Adrenal gland (tissue), 12 donors: ENCODE measurements around the gene DLGAP3. TPM values are rescaled to one million over a fixed set of nuclear protein-coding genes. Genes with fewer than 3 reads are reported as not detected.

ENCODE experiments used
- DNase-seq, 7 donors: peaks; one replicate each; pipeline ENCODE4 v3.0.0-alpha.2; 2019 to 2020
- H3K27ac ChIP-seq, 5 donors: fragments of 200-600 bp; sonication (generic) in 4 of 5; 1 replicate in 3 of 5; 2 replicates in 2 of 5; pipeline versions ENCODE4 v1.5.1 to v1.8.0; 2016 to 2020; ENCODE audit warnings: mild to moderate bottlenecking in 1 of 5
- H3K27me3 ChIP-seq: fragments of 200-600 bp; 2 replicates; pipeline ENCODE4 v1.8.0; 2021
- H3K36me3 ChIP-seq, 2 donors: fragments of 200-600 bp; replicated peaks in 1 of 2; 1 replicate in 1 of 2; 2 replicates in 1 of 2; pipeline versions ENCODE4 v1.5.1 to v1.8.0; 2018 to 2022
- H3K4me1 ChIP-seq, 2 donors: fragments of 200-600 bp; replicated peaks in 1 of 2; 1 replicate in 1 of 2; 2 replicates in 1 of 2; pipeline versions ENCODE4 v1.5.1 to v1.8.0; 2018 to 2021
- H3K4me3 ChIP-seq, 4 donors: fragments of 200-600 bp; sonication (generic) in 3 of 4; one replicate each; pipeline ENCODE4 v1.5.1; 2016 to 2018
- H3K9me3 ChIP-seq, 3 donors: fragments of 200-600 bp; sonication (generic) in 1 of 3; replicated peaks in 1 of 3; 1 replicate in 2 of 3; 2 replicates in 1 of 3; pipeline versions ENCODE4 v1.5.1 to v1.8.0; 2016 to 2021
- CTCF ChIP-seq, 6 experiments: fragments of 450-650 bp in 4 of 6; fragments of 200-600 bp in 2 of 6; sonication (generic) in 1 of 6; IDR thresholded peaks; 1 replicate in 5 of 6; 2 replicates in 1 of 6; pipeline versions ENCODE4 v1.5.1 to v1.8.0; 2016 to 2021; ENCODE audit warnings: antibody characterized with exemption in 6 of 6, mild to moderate bottlenecking in 2 of 6, moderate library complexity in 1 of 6
- POLR2A ChIP-seq, 2 donors: fragments of 450-650 bp; IDR thresholded peaks; one replicate each; pipeline ENCODE4 v1.6.1; 2017; ENCODE audit warnings: antibody characterized with exemption in 2 of 2, mild to moderate bottlenecking in 2 of 2, moderate library complexity in 1 of 2
- WGBS, 4 donors: extraction: QIAGEN DNeasy Blood & Tissue Kit in 2 of 4; methylation state at CpG; one replicate each; pipeline versions ENCODE4 v1.1.5 to v1.1.7; 2013 to 2017; 5-methylcytosine and 5-hydroxymethylcytosine counted together
- intact Hi-C, 2 donors: fragments of 100-400 bp; cut with DNase I; formaldehyde crosslinking; loops; one replicate each; pipeline versions ENCODE4 v1.14.1 to v1.15.0; 2022 to 2023
- polyA plus RNA-seq, 3 donors: library from polyadenylated mRNA; stranded (reverse); fragments of 200-250 nt in 2 of 3; fragments of 350-450 nt in 1 of 3; fragmentation: Illumina TruSeq in 1 of 3; extraction: RNeasy Lipid Tissue Mini Kit (QIAGEN cat#74804) in 1 of 3; gene quantifications; one replicate each; pipeline ENCODE4 v1.2.3, GENCODE V29; 2013 to 2014
- total RNA-seq, 9 donors: library from RNA; depleted of rRNA in 4 of 9; stranded (reverse); fragments of >200 nt in 4 of 9; fragments of 120-200 nt in 1 of 9; fragmentation: NEBNext Ultra II Directional in 1 of 9; extraction: Animal tissue kit (Norgen Biotek cat#: 25700) in 1 of 9; gene quantifications; one replicate each; pipeline versions ENCODE4 v1.1.0 to v1.2.4, GENCODE V29; 2013 to 2023
- donor health status: healthy with polysubstance abuse.
- donor health status: Bipolar disorder and iron deficiency.
- donor health status: DM: yes; HTN: yes; CAD: no.
- donor health status: DM: no; HTN: no; CAD: no.
- donor health status: DM: no; HTN: no; CAD: no.
- donor health status: DM: yes; HTN: yes; CAD: no.

The DLGAP3 gene
- total and polyA plus RNA-seq, 12 donors = 0.13 to 1.6 (median 0.47) TPM

GRCh38 chr1:34858901-34859445, 70.5 kb downstream of the DLGAP3 start:
- intact Hi-C loops = no loop called here
- DNase-seq = peak; percentile 57 to 84 (median 79)
- peak overlapping the region; percentile 80 to 98 (median 95) for H3K27ac ChIP-seq
- H3K4me1 ChIP-seq = peaks cover 17 to 18% of the 10 kb centered on the region in 2 donors
- no peaks in the 10 kb centered on the region for H3K9me3 ChIP-seq
- 0% methylated on average over 2 to 15 of the region's 15 CpGs for WGBS, 4 donors
- peaks cover 0 to 19% of the 10 kb centered on the region in 2 donors for H3K36me3 ChIP-seq
- H3K4me3 ChIP-seq = peak overlapping the region; percentile 25 to 96 (median 76)
- H3K27me3 ChIP-seq = no peaks in the 10 kb centered on the region
- no peak for TF ChIP-seq CTCF (IDR thresholded peaks at IDR 0.05)
- TF ChIP-seq POLR2A (IDR thresholded peaks at IDR 0.05) = no peak

GRCh38 chr1:34856697-34857096, 72.8 kb downstream of the DLGAP3 start:
- no peak for DNase-seq
- intact Hi-C loops = no loop called here
- 84 to 96% (median 91%) methylated on average over 6 of the region's 6 CpGs for WGBS, 4 donors
- H3K4me1 ChIP-seq = peaks cover 23 to 26% of the 10 kb centered on the region in 2 donors
- no peak overlapping the region for H3K27ac ChIP-seq
- H3K36me3 ChIP-seq = peaks cover 0 to 24% of the 10 kb centered on the region in 2 donors
- no peaks in the 10 kb centered on the region for H3K9me3 ChIP-seq
- no peaks in the 10 kb centered on the region for H3K27me3 ChIP-seq
- no peak overlapping the region for H3K4me3 ChIP-seq
- no peak for TF ChIP-seq POLR2A (IDR thresholded peaks at IDR 0.05)
- no peak for TF ChIP-seq CTCF (IDR thresholded peaks at IDR 0.05)

DNA sequence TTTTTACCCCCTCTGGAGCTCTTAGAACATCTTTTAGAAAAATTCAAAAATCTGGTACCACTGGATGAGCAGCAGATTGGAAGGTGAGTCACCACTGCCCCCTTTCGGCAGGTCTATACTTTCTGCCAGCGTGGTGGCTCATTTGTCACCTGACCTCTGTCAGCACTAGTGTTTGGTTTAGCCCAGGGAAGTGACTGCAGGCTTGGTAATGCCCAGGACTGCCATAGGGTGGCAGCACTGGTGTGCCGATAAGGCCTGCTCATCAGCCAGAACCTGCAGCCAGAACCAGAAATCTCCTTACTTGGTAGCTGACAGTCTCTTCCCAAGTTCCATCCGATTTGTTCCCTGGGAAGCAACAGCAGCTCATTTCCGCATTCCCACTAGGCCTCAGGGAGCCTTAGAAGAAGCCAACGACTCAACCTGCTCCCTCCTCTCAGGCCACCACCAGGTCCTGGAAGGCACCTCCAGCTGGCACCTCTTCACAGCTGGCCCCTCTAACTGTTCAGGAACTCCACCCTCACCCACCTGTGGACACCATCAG, 76.7 kb downstream of the DLGAP3 start:
- peaks cover 23 to 29% of the 10 kb centered on the region in 2 donors for H3K4me1 ChIP-seq
- peak; percentile 92 to 99 (median 97) for DNase-seq
- 18 to 25% (median 21%) methylated on average over 5 to 6 of the region's 6 CpGs for WGBS, 4 donors
- H3K27ac ChIP-seq = peak overlapping the region in 3 of 5 donors; percentile 43 to 81 (median 76)
- peaks cover 0 to 24% of the 10 kb centered on the region in 2 donors for H3K36me3 ChIP-seq
- intact Hi-C loops = loop anchor here in 1 of 2 donors (5.0 kb wide), 1 partner anchor 65 kb away; no protein-coding TSS in a partner anchor
- H3K27me3 ChIP-seq = no peaks in the 10 kb centered on the region
- TF ChIP-seq CTCF (IDR thresholded peaks at IDR 0.05) (peak; percentile 93 to 100 (median 100)), POLR2A (IDR thresholded peaks at IDR 0.05) (no peak)
- H3K4me3 ChIP-seq = no peak overlapping the region
- no peaks in the 10 kb centered on the region for H3K9me3 ChIP-seq

- no peaks in the 10 kb centered on the region for H3K9me3 ChIP-seq
- peak overlapping the region; percentile 14 to 86 (median 52) for H3K27ac ChIP-seq
- H3K4me1 ChIP-seq = peaks cover 19 to 33% of the 10 kb centered on the region in 2 donors
- TF ChIP-seq POLR2A (IDR thresholded peaks at IDR 0.05) (no peak), CTCF (IDR thresholded peaks at IDR 0.05) (no peak)
- peak overlapping the region in 1 of 4 donors; percentile 1 for H3K4me3 ChIP-seq
- no peaks in the 10 kb centered on the region for H3K27me3 ChIP-seq
- 30 to 43% (median 38%) methylated on average over 13 of the region's 13 CpGs for WGBS, 4 donors
- peaks cover 0 to 24% of the 10 kb centered on the region in 2 donors for H3K36me3 ChIP-seq
- peak; percentile 65 to 94 (median 91) for DNase-seq
- intact Hi-C loops = loop anchor here in 1 of 2 donors (5.0 kb wide), 1 partner anchor 64 kb away; no protein-coding TSS in a partner anchor
Measured at GRCh38 chr1:34851431-34852105, 77.9 kb downstream of the DLGAP3 start.
